K562 (cell line): ENCODE results near the gene BBX. TPM values are rescaled to one million over a fixed set of nuclear protein-coding genes. Genes with fewer than 3 reads are reported as not detected.

Source experiments
- ATAC-seq: fragments of 200-7000 bp; cut with Tn5 transposase; 3 replicates; pipeline ENCODE4 v1.9.1; 2020; ENCODE audit warnings: moderate library complexity
- BruUV-seq: library from RNA; stranded (reverse); fragments of 400-500 nt; replicated peaks from 2 replicates; lab custom pipeline; 2021; lab: Mats Ljungman, UMichigan
- CTCF ChIA-PET: fragments of 300-600 bp; formaldehyde crosslinking; extraction: SDS; loops from one replicate; lab custom pipeline; 2021; ENCODE audit warnings: low intra/inter-chr PET ratio; lab: Yijun Ruan, JAX
- POLR2A ChIA-PET: fragments of 300-600, 350-650 bp; sonication (Branson Sonifier 250); formaldehyde crosslinking; extraction: SDS; loops from one replicate; lab custom pipeline; 2021; ENCODE audit warnings: antibody characterized with exemption, inconsistent platforms; lab: Yijun Ruan, JAX
- DNase-seq, 4 experiments: peaks; one replicate each; pipeline versions ENCODE4 v3.0.0 to v3.0.0-alpha.2; 2011 to 2018; ENCODE audit warnings: low spot score in 3 of 4, mixed read lengths in 3 of 4; ENCODE audit errors: extremely low read depth in 1 of 4
- FAIRE-seq: peaks from 2 replicates; lab custom pipeline; 2011; peaks lifted over from hg19 to GRCh38; lab: Jason Lieb, UNC
- H2AFZ ChIP-seq: 2 replicates; pipeline ENCODE4 v1.6.0; 2011; ENCODE audit warnings: low read depth, low read length, control low read depth, inconsistent platforms
- H3K27ac ChIP-seq: fragments of 200-600 bp; 3 replicates; pipeline ENCODE4 v1.8.0; 2011; ENCODE audit warnings: low read depth, mild to moderate bottlenecking, control low read depth, inconsistent platforms, low read length, moderate library complexity, mixed read lengths; ENCODE audit errors: extremely low read depth
- H3K27me3 ChIP-seq, 2 experiments: fragments of 300-600 bp in 1 of 2; 2 replicates in 1 of 2; 3 replicates in 1 of 2; pipeline versions ENCODE4 v1.6.0 to v1.8.0; 2011; ENCODE audit warnings: inconsistent platforms in 2 of 2, low read length in 2 of 2, mild to moderate bottlenecking in 1 of 2, mixed read lengths in 1 of 2, moderate library complexity in 1 of 2; ENCODE audit not compliant: control insufficient read depth in 2 of 2, insufficient read depth in 2 of 2
- H3K36me3 ChIP-seq: fragments of 300-600 bp; 3 replicates; pipeline ENCODE4 v1.8.0; 2011; ENCODE audit warnings: mild to moderate bottlenecking, low read length, inconsistent platforms; ENCODE audit not compliant: control insufficient read depth, insufficient read depth
- H3K4me1 ChIP-seq, 2 experiments: fragments of 200-600 bp in 1 of 2; replicated peaks in 1 of 2; 2 replicates in 1 of 2; 3 replicates in 1 of 2; pipeline versions ENCODE4 v1.5.1 to v1.8.0; 2011; ENCODE audit warnings: inconsistent platforms in 2 of 2, low read length in 2 of 2, mild to moderate bottlenecking in 1 of 2, mixed read lengths in 1 of 2, moderate library complexity in 1 of 2; ENCODE audit not compliant: control insufficient read depth in 2 of 2, insufficient read depth in 2 of 2
- H3K4me2 ChIP-seq: 2 replicates; pipeline ENCODE4 v1.6.1; 2011; ENCODE audit warnings: low read length, control low read depth, inconsistent platforms, mixed read lengths; ENCODE audit not compliant: insufficient read depth
- H3K4me3 ChIP-seq: fragments of 200-600 bp; sonication (generic), shearing (Covaris generic); 2 replicates; pipeline ENCODE4 v1.5.1; 2016; ENCODE audit warnings: control low read depth, inconsistent platforms
- H3K79me2 ChIP-seq: fragments of 200-600 bp; 3 replicates; pipeline ENCODE4 v1.8.0; 2011; ENCODE audit warnings: low read length, inconsistent platforms; ENCODE audit not compliant: control insufficient read depth, insufficient read depth
- H3K9ac ChIP-seq, 2 experiments: 2 replicates each; pipeline versions ENCODE4 v1.6.0 to v1.6.1; 2011; ENCODE audit warnings: low read depth in 2 of 2, low read length in 2 of 2, control low read depth in 1 of 2, inconsistent platforms in 1 of 2, mild to moderate bottlenecking in 1 of 2, mixed read lengths in 1 of 2; ENCODE audit not compliant: insufficient read depth in 1 of 2
- H3K9me1 ChIP-seq: one replicate; pipeline ENCODE4 v1.6.0; 2011; ENCODE audit warnings: inconsistent platforms, mild to moderate bottlenecking, low read length, moderate library complexity; ENCODE audit not compliant: control insufficient read depth, insufficient read depth
- H3K9me3 ChIP-seq: replicated peaks from 2 replicates; pipeline ENCODE4 v1.5.1; 2011; ENCODE audit warnings: low read depth, low read length, inconsistent platforms; ENCODE audit not compliant: control insufficient read depth, insufficient read depth
- H4K20me1 ChIP-seq: replicated peaks from 2 replicates; pipeline ENCODE4 v1.6.1; 2011; ENCODE audit warnings: low read length, inconsistent platforms, mixed read lengths; ENCODE audit not compliant: control insufficient read depth, insufficient read depth
- CBX5 ChIP-seq: IDR thresholded peaks from 2 replicates; pipeline ENCODE4 v1.6.1; 2014; ENCODE audit warnings: low read depth, borderline replicate concordance
- CHD1 ChIP-seq: fragments of 200-600 bp; sonication (generic); IDR thresholded peaks from one replicate; pipeline ENCODE4 v1.6.1; 2012; ENCODE audit warnings: mild to moderate bottlenecking, moderate library complexity, low read length, inconsistent platforms
- E2F3 ChIP-seq: fragments of 250-450 bp; sonication (Bioruptor Pico); IDR thresholded peaks from 2 replicates; pipeline ENCODE4 v1.4.0; 2020; ENCODE audit warnings: mild to moderate bottlenecking
- MTF1 ChIP-seq: fragments of 250-450 bp; sonication (Bioruptor Pico); IDR thresholded peaks from 2 replicates; pipeline ENCODE4 v1.9.0; 2021; ENCODE audit warnings: moderate library complexity, mild to moderate bottlenecking, inconsistent platforms, borderline replicate concordance
- NELFE ChIP-seq: IDR thresholded peaks from 2 replicates; pipeline ENCODE4 v1.6.1; 2011; ENCODE audit warnings: mild to moderate bottlenecking; ENCODE audit not compliant: insufficient read depth, insufficient read length
- PYGO2 ChIP-seq: fragments of 450-650 bp; IDR thresholded peaks from 2 replicates; pipeline ENCODE4 v1.6.1; 2016; ENCODE audit warnings: mild to moderate bottlenecking, missing genetic modification characterization, moderate library complexity, missing compliant biosample characterization
- RFX1 ChIP-seq: fragments of 450-650 bp; IDR thresholded peaks from 2 replicates; pipeline ENCODE4 v1.6.1; 2016; ENCODE audit warnings: mild to moderate bottlenecking, moderate library complexity
- RNF2 ChIP-seq: sonication (generic); IDR thresholded peaks from 2 replicates; pipeline ENCODE4 v1.6.1; 2016
- SMARCC2 ChIP-seq: fragments of 450-650 bp; IDR thresholded peaks from 2 replicates; pipeline ENCODE4 v1.6.1; 2017; ENCODE audit warnings: antibody characterized with exemption, moderate library complexity, mild to moderate bottlenecking, low read depth
- ZBTB49 ChIP-seq: sonication (generic); formaldehyde crosslinking; IDR thresholded peaks from 2 replicates; pipeline ENCODE4 v1.8.0; 2022; ENCODE audit warnings: missing genetic modification reagents, mild to moderate bottlenecking, borderline replicate concordance
- ZNF184 ChIP-seq: sonication (generic); formaldehyde crosslinking; IDR thresholded peaks from 2 replicates; pipeline ENCODE4 v1.5.0; 2020; ENCODE audit warnings: missing genetic modification reagents
- ZNF324 ChIP-seq: fragments of 250-450 bp; sonication (Bioruptor Pico); IDR thresholded peaks from 2 replicates; pipeline ENCODE4 v1.4.0; 2020; ENCODE audit warnings: mild to moderate bottlenecking
- ZNF347 ChIP-seq: fragments of 450-650 bp; formaldehyde crosslinking; IDR thresholded peaks from 2 replicates; pipeline ENCODE4 v1.4.0; 2020; ENCODE audit warnings: low read depth, mild to moderate bottlenecking, moderate library complexity
- in situ Hi-C: fragments of 300-500 bp; cut with MboI; formaldehyde crosslinking; loops from 4 replicates; pipeline ENCODE4 v1.15.0; 2018; ENCODE audit warnings: inconsistent platforms, mixed read lengths
- intact Hi-C: fragments of 100-400 bp; cut with micrococcal nuclease; formaldehyde crosslinking; loops from 2 replicates; pipeline ENCODE4 v1.14.2; 2022
- polyA plus RNA-seq, 8 experiments: library from polyadenylated mRNA; depleted of rRNA in 4 of 8; stranded (reverse) in 5 of 8; unstranded in 3 of 8; fragments of >200 nt; fragmentation: Nextera tagmentation in 2 of 8; fragmentation: Illumina TruSeq in 1 of 8; extraction: Ambion mirVana in 2 of 8; extraction: Trizol in 1 of 8; gene quantifications; 2 replicates each; pipeline versions ENCODE4 v1.2.1 to v1.2.3, GENCODE V29; 2011 to 2014; ENCODE audit warnings: inconsistent platforms in 1 of 8, missing spikeins in 1 of 8
- total RNA-seq, 7 experiments: library from RNA; depleted of rRNA in 6 of 7; stranded (reverse); fragments of >200 nt in 6 of 7; fragmentation: Illumina TruSeq in 2 of 7; extraction: Trizol in 2 of 7; gene quantifications; 2 replicates each; pipeline versions ENCODE4 v1.2.1 to v1.2.3, GENCODE V29; 2011 to 2021; ENCODE audit warnings: low replicate concordance in 1 of 7
- TF ChIP-seq, protein P1 (sequence below): IDR thresholded peaks from 2 replicates; pipeline ENCODE4 v1.6.1; 2012; ENCODE audit warnings: low read depth, low read length, improper control_type of control experiment, borderline replicate concordance
- TF ChIP-seq, protein P2 (sequence below), 2 experiments: fragments of 450-650 bp; IDR thresholded peaks; 2 replicates each; pipeline ENCODE4 v1.6.1; 2016
- TF ChIP-seq, protein P3 (sequence below): sonication (generic); formaldehyde crosslinking; IDR thresholded peaks from 2 replicates; pipeline ENCODE4 v1.8.1; 2022; ENCODE audit warnings: missing genetic modification reagents

The BBX gene
- total and polyA plus RNA-seq, 9 of the 15 experiments (the other 6 are each of a cell fraction or from before 2014, with no cell fraction given), result 4.9 to 19.5 (median 11.8) TPM

- intact Hi-C loops, result no loop called here
- ATAC-seq (no peak), DNase-seq (no peak), FAIRE-seq (no peak)
- no peak overlapping the region for H3K9ac ChIP-seq
- no peak overlapping the region for H2AFZ ChIP-seq
- H3K79me2 ChIP-seq, result no peaks in the 10 kb centered on the region
- in situ Hi-C loops, result no loop called here
- H3K9me3 ChIP-seq, result no peaks in the 10 kb centered on the region
- peaks cover 8% of the 10 kb centered on the region; the same call in 1 of the 2 replicates for H4K20me1 ChIP-seq
- ChIA-PET CTCF (no interaction called here), POLR2A (no interaction called here)
- H3K4me3 ChIP-seq, result no peak overlapping the region
- H3K27me3 ChIP-seq, result no peaks in the 10 kb centered on the region
- no peaks in the 10 kb centered on the region for H3K9me1 ChIP-seq
- BruUV-seq, result no TSS peak
- H3K4me1 ChIP-seq, result no peaks in the 10 kb centered on the region
- H3K36me3 ChIP-seq, result no peaks in the 10 kb centered on the region
- H3K27ac ChIP-seq, result no peak overlapping the region
- H3K4me2 ChIP-seq, result no peak overlapping the region
- TF ChIP-seq ZNF184, result no peak
- no peak for TF ChIP-seq NELFE
- TF ChIP-seq, protein P1, sequence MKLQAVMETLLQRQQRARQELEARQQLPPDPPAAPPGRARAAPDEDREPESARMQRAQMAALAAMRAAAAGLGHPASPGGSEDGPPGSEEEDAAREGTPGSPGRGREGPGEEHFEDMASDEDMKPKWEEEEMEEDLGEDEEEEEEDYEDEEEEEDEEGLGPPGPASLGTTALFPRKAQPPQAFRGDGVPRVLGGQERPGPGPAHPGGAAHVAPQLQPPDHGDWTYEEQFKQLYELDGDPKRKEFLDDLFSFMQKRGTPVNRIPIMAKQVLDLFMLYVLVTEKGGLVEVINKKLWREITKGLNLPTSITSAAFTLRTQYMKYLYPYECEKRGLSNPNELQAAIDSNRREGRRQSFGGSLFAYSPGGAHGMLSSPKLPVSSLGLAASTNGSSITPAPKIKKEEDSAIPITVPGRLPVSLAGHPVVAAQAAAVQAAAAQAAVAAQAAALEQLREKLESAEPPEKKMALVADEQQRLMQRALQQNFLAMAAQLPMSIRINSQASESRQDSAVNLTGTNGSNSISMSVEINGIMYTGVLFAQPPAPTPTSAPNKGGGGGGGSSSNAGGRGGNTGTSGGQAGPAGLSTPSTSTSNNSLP, result no peak
- no peak for TF ChIP-seq CBX5
- TF ChIP-seq SMARCC2, result no peak
- no peak for TF ChIP-seq CHD1
- TF ChIP-seq, protein P2, sequence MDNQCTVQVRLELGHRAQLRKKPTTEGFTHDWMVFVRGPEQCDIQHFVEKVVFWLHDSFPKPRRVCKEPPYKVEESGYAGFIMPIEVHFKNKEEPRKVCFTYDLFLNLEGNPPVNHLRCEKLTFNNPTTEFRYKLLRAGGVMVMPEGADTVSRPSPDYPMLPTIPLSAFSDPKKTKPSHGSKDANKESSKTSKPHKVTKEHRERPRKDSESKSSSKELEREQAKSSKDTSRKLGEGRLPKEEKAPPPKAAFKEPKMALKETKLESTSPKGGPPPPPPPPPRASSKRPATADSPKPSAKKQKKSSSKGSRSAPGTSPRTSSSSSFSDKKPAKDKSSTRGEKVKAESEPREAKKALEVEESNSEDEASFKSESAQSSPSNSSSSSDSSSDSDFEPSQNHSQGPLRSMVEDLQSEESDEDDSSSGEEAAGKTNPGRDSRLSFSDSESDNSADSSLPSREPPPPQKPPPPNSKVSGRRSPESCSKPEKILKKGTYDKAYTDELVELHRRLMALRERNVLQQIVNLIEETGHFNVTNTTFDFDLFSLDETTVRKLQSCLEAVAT (IDR thresholded peaks at IDR 0.05), result no peak
- no peak for TF ChIP-seq ZBTB49 (CRISPR knock-in tag)
- TF ChIP-seq, protein P3, sequence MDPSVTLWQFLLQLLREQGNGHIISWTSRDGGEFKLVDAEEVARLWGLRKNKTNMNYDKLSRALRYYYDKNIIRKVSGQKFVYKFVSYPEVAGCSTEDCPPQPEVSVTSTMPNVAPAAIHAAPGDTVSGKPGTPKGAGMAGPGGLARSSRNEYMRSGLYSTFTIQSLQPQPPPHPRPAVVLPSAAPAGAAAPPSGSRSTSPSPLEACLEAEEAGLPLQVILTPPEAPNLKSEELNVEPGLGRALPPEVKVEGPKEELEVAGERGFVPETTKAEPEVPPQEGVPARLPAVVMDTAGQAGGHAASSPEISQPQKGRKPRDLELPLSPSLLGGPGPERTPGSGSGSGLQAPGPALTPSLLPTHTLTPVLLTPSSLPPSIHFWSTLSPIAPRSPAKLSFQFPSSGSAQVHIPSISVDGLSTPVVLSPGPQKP (CRISPR knock-in tag), result no peak
- no peak for TF ChIP-seq E2F3 (CRISPR knock-in tag)
- TF ChIP-seq ZNF324 (CRISPR knock-in tag), result no peak
- no peak for TF ChIP-seq ZNF347
- no peak for TF ChIP-seq MTF1 (CRISPR knock-in tag)
- no peak for TF ChIP-seq RNF2
- TF ChIP-seq RFX1, result no peak
- TF ChIP-seq PYGO2, result no peak
Measured at GRCh38 chr3:107627962-107628542, 105.3 kb downstream of the BBX start.
